SU-DHL-6 (cell line): ENCODE data around the gene DOK6.

Experiments used
- H2AFZ ChIP-seq: fragments of 200-600 bp; sonication (generic); 2 replicates; pipeline ENCODE4 v1.6.1; 2014; ENCODE audit warnings: low read depth, mild to moderate bottlenecking, moderate library complexity, mixed read lengths, antibody characterized with exemption, low read length; ENCODE audit not compliant: severe bottlenecking
- H3F3A ChIP-seq: fragments of 200-600 bp; shearing (Covaris generic); 2 replicates; pipeline ENCODE4 v1.6.0; 2016; ENCODE audit warnings: antibody characterized with exemption, mild to moderate bottlenecking; ENCODE audit not compliant: insufficient read depth
- H3K27ac ChIP-seq: fragments of 200-600 bp; sonication (generic); 2 replicates; pipeline ENCODE4 v1.5.1; 2016; ENCODE audit warnings: low read depth, mild to moderate bottlenecking, low read length, moderate library complexity, mixed read lengths
- H3K27me3 ChIP-seq: fragments of 200-600 bp; sonication (generic), shearing (Covaris generic); 2 replicates; pipeline ENCODE4 v1.6.0; 2014; ENCODE audit warnings: mild to moderate bottlenecking, low read length
- H3K36me3 ChIP-seq: fragments of 200-600 bp; sonication (generic); 2 replicates; pipeline ENCODE4 v1.6.1; 2014; ENCODE audit warnings: mild to moderate bottlenecking, low read length, mixed read lengths
- H3K4me2 ChIP-seq: fragments of 300-600, 200-600 bp; shearing (Covaris generic), sonication (generic); 2 replicates; pipeline ENCODE4 v1.6.0; 2014; ENCODE audit warnings: low read length, low read depth, mild to moderate bottlenecking; ENCODE audit not compliant: poor library complexity, severe bottlenecking
- H3K4me3 ChIP-seq: fragments of 200-600 bp; sonication (generic); 2 replicates; pipeline ENCODE4 v1.5.1; 2014; ENCODE audit warnings: antibody characterized with exemption, low read length, mild to moderate bottlenecking, mixed read lengths; ENCODE audit not compliant: insufficient read depth, poor library complexity, severe bottlenecking
- H3K79me2 ChIP-seq: fragments of 200-600 bp; sonication (generic); 2 replicates; pipeline ENCODE4 v1.6.1; 2014; ENCODE audit warnings: mild to moderate bottlenecking, low read length, moderate library complexity; ENCODE audit not compliant: insufficient read depth
- H3K9ac ChIP-seq: fragments of 200-600 bp; sonication (generic); 2 replicates; pipeline ENCODE4 v1.7.0; 2014; ENCODE audit warnings: mild to moderate bottlenecking, low read length
- H3K9me2 ChIP-seq: fragments of 200-600 bp; sonication (generic); replicated peaks from 2 replicates; pipeline ENCODE4 v1.6.1; 2014; ENCODE audit warnings: low read length; ENCODE audit not compliant: insufficient read depth
- H3K9me3 ChIP-seq: fragments of 200-600 bp; sonication (generic); 2 replicates; pipeline ENCODE4 v1.6.1; 2014; ENCODE audit warnings: low read length, mixed read lengths; ENCODE audit not compliant: insufficient read depth
- H4K20me1 ChIP-seq: fragments of 200-600 bp; sonication (generic); 2 replicates; pipeline ENCODE4 v1.6.1; 2014; ENCODE audit warnings: low read depth, mild to moderate bottlenecking, antibody characterized with exemption, low read length, moderate library complexity, mixed read lengths
- EZH2phosphoT487 ChIP-seq: fragments of 200-600 bp; sonication (generic), shearing (Covaris generic); conservative IDR thresholded peaks from 2 replicates; pipeline ENCODE4 v1.6.1; 2018; ENCODE audit warnings: mild to moderate bottlenecking, antibody characterized with exemption, low read length, moderate library complexity, mixed read lengths
- TF ChIP-seq, protein P1 (sequence below): fragments of 200-600 bp; sonication (generic); IDR thresholded peaks from one replicate; pipeline ENCODE4 v1.5.1; 2017; ENCODE audit warnings: antibody characterized with exemption, mild to moderate bottlenecking, low read length, moderate library complexity; ENCODE audit not compliant: insufficient read depth, poor library complexity, severe bottlenecking

Gene DOK6

DNA sequence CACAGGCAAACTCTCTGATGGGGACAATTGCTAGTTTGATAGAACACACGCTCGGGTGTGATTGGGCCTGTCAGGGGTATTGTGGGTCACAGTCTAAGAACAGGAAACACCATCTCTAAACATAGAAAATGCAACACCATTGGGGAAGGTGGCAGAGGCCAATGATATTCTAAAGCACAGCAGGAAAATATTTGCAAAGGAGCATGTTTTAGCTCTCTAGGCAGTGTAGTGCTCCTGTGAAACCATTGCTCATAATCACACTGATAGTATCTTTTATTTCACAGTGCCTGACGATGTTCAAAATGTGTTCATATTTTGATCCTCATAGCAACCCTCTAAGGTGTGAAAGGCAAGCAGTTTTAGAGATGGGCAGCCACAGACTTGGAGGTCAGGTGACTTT, 322.7 kb downstream of the DOK6 start:
- H4K20me1 ChIP-seq = no peaks in the 10 kb centered on the region
- no peak overlapping the region for H3K27ac ChIP-seq
- H3K9me2 ChIP-seq = 0 out of 2 replicates have a peak, but pooled peaks cover 3% of the 10 kb centered on the region
- TF ChIP-seq, protein P1, sequence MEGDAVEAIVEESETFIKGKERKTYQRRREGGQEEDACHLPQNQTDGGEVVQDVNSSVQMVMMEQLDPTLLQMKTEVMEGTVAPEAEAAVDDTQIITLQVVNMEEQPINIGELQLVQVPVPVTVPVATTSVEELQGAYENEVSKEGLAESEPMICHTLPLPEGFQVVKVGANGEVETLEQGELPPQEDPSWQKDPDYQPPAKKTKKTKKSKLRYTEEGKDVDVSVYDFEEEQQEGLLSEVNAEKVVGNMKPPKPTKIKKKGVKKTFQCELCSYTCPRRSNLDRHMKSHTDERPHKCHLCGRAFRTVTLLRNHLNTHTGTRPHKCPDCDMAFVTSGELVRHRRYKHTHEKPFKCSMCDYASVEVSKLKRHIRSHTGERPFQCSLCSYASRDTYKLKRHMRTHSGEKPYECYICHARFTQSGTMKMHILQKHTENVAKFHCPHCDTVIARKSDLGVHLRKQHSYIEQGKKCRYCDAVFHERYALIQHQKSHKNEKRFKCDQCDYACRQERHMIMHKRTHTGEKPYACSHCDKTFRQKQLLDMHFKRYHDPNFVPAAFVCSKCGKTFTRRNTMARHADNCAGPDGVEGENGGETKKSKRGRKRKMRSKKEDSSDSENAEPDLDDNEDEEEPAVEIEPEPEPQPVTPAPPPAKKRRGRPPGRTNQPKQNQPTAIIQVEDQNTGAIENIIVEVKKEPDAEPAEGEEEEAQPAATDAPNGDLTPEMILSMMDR = no peak
- no peak for TF ChIP-seq EZH2phosphoT487
- no peaks in the 10 kb centered on the region for H3K79me2 ChIP-seq
- H3K27me3 ChIP-seq = 0 out of 2 replicates have a peak, but pooled peaks cover 2% of the 10 kb centered on the region
- H3K9me3 ChIP-seq = no peaks in the 10 kb centered on the region; the same call in 1 of the 2 replicates
- no peak overlapping the region for H2AFZ ChIP-seq
- no peak overlapping the region for H3K9ac ChIP-seq
- no peaks in the 10 kb centered on the region for H3K36me3 ChIP-seq
- no peak overlapping the region for H3K4me2 ChIP-seq
- no peak overlapping the region for H3K4me3 ChIP-seq
- H3F3A ChIP-seq = no peaks in the 10 kb centered on the region

DNA sequence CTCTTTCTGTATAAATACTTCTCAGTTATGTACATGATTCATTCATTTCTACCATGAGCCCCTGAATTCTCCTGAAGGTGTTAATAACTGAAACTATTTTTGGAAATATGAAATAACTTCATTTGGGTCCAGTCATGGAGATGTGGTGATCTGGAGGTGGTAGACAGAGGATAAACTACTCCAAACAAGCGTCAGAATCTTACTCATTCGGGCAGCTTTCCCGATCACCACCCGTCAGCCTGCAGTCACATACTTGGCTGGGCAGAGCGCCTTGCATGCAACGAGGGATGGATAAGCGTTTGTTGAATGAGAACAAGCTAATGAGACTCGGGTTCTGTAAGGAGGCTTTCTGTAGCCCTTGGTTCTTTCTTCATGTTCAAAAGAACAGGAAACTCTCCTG, 324.3 kb downstream of the DOK6 start:
- Histone ChIP-seq H3K9me2 (0 out of 2 replicates have a peak, but pooled peaks cover 3% of the 10 kb centered on the region), H3K27ac (no peak overlapping the region), H3K9ac (no peak overlapping the region), H3K4me2 (no peak overlapping the region), H2AFZ (no peak overlapping the region), H3K36me3 (no peaks in the 10 kb centered on the region), H3K79me2 (no peaks in the 10 kb centered on the region), H3K4me3 (no peak overlapping the region), H3K27me3 (0 out of 2 replicates have a peak, but pooled peaks cover 2% of the 10 kb centered on the region), H3F3A (no peaks in the 10 kb centered on the region), H4K20me1 (no peaks in the 10 kb centered on the region), H3K9me3 (no peaks in the 10 kb centered on the region)
- no peak for TF ChIP-seq EZH2phosphoT487
- TF ChIP-seq, protein P1 = no peak

DNA sequence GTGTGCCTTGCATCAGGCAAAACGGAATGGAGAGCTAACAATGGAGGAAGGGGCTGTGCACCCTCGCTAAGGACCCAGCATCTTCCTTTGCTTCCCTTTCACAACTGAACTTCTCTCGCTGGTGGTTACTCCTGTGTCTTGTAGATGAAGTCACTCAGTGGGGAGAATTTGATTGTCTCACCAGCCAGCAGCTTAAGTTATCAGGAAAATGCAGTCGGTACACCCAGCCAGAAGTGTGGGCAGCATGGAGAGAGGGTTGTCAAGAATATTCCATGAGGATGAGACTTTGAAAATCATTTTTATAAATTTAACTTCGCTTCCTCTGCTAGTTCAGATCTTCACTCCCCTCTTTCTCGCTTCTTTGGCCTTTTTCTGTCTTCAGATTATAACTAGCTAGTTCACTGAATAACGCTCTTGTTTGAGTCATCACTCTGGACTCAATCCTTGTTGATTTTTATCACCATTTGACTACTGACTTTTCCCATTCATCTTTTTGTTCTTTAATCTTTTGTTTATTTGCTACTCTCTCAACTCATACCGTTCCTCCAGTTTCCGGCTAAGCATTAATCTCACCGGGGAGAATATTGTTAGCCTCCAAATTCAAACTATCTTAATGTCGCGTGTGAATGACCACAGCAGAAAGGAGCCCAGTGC, 325.3 kb downstream of the DOK6 start:
- Histone ChIP-seq H3K36me3 (no peaks in the 10 kb centered on the region), H3K9me3 (no peaks in the 10 kb centered on the region), H3K4me3 (no peak overlapping the region), H3K27ac (no peak overlapping the region), H3K79me2 (no peaks in the 10 kb centered on the region), H3K9me2 (0 out of 2 replicates have a peak, but pooled peaks cover 3% of the 10 kb centered on the region), H3K27me3 (0 out of 2 replicates have a peak, but pooled peaks cover 2% of the 10 kb centered on the region), H3K9ac (no peak overlapping the region), H2AFZ (no peak overlapping the region), H3F3A (no peaks in the 10 kb centered on the region), H4K20me1 (no peaks in the 10 kb centered on the region), H3K4me2 (no peak overlapping the region)
- TF ChIP-seq, protein P1 = no peak
- no peak for TF ChIP-seq EZH2phosphoT487
